Measurements from ENCODE around the gene LARP4B.

Gene LARP4B

DNA sequence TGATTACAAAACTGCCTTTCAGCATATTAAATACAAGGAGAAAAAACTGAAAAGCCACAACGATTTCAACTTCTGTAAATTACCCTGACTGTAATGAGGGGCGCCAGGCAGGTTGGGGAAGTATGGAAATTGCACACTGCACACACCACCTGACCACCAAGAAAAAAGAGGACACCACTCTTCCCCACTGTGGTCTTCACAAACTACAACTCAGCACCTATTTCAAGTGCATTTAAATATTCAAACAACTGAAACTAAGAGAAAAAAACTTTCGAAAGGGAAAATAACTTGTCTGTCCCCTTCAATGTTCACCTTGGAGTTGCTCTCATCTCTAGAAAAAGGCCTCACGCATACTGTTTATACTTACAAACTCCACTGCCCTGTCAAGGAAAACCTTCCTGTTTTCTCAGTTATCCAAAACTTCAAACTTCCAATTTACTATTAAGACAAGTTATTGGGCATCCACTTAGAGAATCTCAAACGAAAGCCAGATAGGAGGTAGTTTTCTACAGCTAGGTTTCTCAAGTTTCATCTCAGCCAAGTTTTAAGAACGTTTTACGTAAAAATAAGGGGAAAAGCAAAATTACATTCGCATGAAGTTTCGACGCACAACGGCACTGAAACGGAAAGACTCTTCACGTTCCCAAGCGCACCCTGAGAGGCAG lies 1.4 kb downstream of the LARP4B start:
- Histone ChIP-seq H3K4me3 (ENCODE audit: low read depth in 1 of 2, low read length in 1 of 2) (peak overlapping the region; percentile 73 to 84), H3K36me3 (no peaks in the 10 kb centered on the region), H3K4me1 (ENCODE audit: control insufficient read depth in 1 of 2, insufficient read depth in 1 of 2, low read depth in 1 of 2, low read length in 1 of 2) (peaks cover 48 to 51% of the 10 kb centered on the region in 2 experiments), H3K27me3 (no peaks in the 10 kb centered on the region), H3K27ac (peak overlapping the region; percentile 97), H3K9me3 (no peaks in the 10 kb centered on the region)
- TF ChIP-seq, protein P1, sequence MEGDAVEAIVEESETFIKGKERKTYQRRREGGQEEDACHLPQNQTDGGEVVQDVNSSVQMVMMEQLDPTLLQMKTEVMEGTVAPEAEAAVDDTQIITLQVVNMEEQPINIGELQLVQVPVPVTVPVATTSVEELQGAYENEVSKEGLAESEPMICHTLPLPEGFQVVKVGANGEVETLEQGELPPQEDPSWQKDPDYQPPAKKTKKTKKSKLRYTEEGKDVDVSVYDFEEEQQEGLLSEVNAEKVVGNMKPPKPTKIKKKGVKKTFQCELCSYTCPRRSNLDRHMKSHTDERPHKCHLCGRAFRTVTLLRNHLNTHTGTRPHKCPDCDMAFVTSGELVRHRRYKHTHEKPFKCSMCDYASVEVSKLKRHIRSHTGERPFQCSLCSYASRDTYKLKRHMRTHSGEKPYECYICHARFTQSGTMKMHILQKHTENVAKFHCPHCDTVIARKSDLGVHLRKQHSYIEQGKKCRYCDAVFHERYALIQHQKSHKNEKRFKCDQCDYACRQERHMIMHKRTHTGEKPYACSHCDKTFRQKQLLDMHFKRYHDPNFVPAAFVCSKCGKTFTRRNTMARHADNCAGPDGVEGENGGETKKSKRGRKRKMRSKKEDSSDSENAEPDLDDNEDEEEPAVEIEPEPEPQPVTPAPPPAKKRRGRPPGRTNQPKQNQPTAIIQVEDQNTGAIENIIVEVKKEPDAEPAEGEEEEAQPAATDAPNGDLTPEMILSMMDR (IDR thresholded peaks at IDR 0.05), result no peak

DNA sequence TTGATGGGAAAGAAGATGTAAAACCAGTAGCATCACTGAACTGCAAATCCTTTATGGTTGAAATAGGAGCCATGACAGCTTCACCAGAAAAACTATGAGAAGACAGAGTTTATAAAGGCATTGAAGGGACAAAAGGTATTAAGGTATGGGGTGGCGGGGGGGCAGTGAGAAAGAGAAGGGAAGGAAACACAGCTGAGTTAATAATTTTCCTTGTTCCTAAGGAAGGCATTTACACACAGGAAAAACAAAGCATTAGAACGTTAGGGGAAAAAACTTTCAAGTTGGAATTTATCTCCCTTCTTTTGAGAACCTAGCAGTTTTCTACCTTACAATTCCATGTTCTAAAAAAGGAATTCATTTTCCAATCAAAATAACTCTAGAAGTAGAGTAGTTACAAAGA lies 4.4 kb downstream of the LARP4B start:
- H3K27me3 ChIP-seq, result no peaks in the 10 kb centered on the region
- no peaks in the 10 kb centered on the region for H3K9me3 ChIP-seq
- H3K36me3 ChIP-seq, result no peaks in the 10 kb centered on the region
- TF ChIP-seq, protein P1 (IDR thresholded peaks at IDR 0.05), result no peak
- H3K27ac ChIP-seq, result peak overlapping the region; percentile 51
- peaks cover 50 to 55% of the 10 kb centered on the region in 2 experiments for H3K4me1 ChIP-seq (ENCODE audit: control insufficient read depth in 1 of 2, insufficient read depth in 1 of 2, low read depth in 1 of 2, low read length in 1 of 2)
- H3K4me3 ChIP-seq (ENCODE audit: low read depth in 1 of 2, low read length in 1 of 2), result no peak overlapping the region

DNA sequence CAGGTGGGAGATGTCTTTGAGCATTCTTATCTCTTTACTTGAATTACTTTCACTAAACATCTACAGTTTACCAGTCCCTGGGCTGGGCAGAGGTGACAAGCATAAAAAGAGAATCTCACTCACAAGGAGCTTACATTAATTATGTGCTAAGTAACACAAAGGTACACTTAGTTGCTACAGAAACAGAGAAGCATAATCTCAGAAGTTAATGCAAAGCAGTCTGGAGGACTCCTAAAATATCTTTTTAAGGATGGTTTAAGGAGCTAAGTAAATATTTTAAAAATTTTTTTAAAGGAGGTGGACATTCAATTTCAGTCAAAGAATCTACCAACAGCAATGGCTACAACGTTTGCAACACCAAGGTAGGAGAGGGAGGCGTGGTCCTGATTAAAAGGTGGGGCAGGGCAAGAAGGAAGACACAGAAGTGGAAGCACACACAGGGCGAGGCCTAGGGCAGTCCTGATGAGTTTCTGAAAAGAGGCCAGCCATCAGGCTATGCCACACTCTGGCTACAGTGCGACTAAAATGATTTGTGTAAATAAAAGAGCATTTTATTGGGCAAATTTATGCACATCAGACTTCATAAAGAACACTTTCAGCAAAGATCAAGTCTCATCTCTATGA lies 5.3 kb downstream of the LARP4B start:
- H3K4me1 ChIP-seq (ENCODE audit: control insufficient read depth in 1 of 2, insufficient read depth in 1 of 2, low read depth in 1 of 2, low read length in 1 of 2), result peaks cover 54 to 61% of the 10 kb centered on the region in 2 experiments
- TF ChIP-seq, protein P1 (IDR thresholded peaks at IDR 0.05), result no peak
- no peaks in the 10 kb centered on the region for H3K27me3 ChIP-seq
- H3K4me3 ChIP-seq (ENCODE audit: low read depth in 1 of 2, low read length in 1 of 2), result no peak overlapping the region
- peak overlapping the region; percentile 51 for H3K27ac ChIP-seq
- no peaks in the 10 kb centered on the region for H3K9me3 ChIP-seq
- H3K36me3 ChIP-seq, result no peaks in the 10 kb centered on the region

DNA sequence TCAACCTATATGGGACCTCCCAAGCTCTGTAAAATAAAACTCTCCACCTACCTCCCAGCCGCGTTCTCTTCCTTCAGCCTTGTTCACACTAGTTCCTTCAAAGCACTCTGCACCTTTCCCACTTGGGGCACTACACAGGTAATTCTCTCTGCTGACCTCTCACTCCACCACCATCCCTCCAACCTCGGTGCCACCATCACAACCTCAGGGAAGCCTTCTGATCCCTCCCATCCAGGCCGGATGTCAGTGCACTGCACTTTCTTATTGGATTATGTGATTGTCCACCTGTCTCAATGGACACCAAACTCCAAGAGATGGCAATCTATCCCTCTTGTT lies 7.0 kb downstream of the LARP4B start:
- Histone ChIP-seq H3K27me3 (no peaks in the 10 kb centered on the region), H3K4me3 (ENCODE audit: low read depth in 1 of 2, low read length in 1 of 2) (no peak overlapping the region), H3K36me3 (no peaks in the 10 kb centered on the region), H3K4me1 (ENCODE audit: control insufficient read depth in 1 of 2, insufficient read depth in 1 of 2, low read depth in 1 of 2, low read length in 1 of 2) (peaks cover 46 to 61% of the 10 kb centered on the region in 2 experiments), H3K9me3 (no peaks in the 10 kb centered on the region), H3K27ac (no peak overlapping the region)
- TF ChIP-seq, protein P1 (IDR thresholded peaks at IDR 0.05), result no peak

DNA sequence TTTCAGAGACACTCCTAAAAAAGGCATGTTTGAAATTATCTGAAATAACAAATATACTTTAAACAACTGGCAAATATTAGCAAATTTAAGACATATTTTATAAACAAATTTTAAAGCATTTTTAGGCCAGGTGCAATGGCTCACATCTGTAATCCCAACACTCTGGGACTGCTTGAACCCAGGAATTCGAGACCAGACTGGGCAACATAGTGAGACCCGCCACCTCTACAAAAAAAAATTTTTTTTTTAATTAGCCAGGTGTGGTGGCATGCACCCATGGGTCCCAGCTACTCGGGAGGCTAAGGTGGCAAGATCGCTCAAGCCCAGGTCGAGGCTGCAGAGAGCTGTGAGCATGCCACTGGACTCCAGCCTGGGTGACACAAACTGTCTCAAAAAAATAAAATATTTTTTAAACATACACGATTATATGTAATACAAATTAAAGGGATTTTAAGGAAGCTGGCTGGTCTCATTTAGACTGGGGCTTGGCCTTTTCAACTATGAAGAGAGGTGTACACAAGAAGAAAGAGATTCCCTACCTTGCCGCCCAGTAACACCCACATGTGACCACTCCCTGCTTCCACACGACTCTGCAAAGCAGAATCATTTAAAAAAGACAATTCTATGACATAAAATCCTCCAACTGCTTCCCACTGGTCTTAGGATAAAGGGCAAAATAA lies 7.5 kb downstream of the LARP4B start:
- Histone ChIP-seq H3K9me3 (no peaks in the 10 kb centered on the region), H3K4me1 (ENCODE audit: control insufficient read depth in 1 of 2, insufficient read depth in 1 of 2, low read depth in 1 of 2, low read length in 1 of 2) (peaks cover 46 to 61% of the 10 kb centered on the region in 2 experiments), H3K36me3 (no peaks in the 10 kb centered on the region), H3K27ac (no peak overlapping the region), H3K27me3 (no peaks in the 10 kb centered on the region), H3K4me3 (ENCODE audit: low read depth in 1 of 2, low read length in 1 of 2) (no peak overlapping the region)
- TF ChIP-seq, protein P1 (IDR thresholded peaks at IDR 0.05), result no peak
